Activated CD4-positive, alpha-beta T cell treated with anti-CD3 and anti-CD28 coated beads, Interleukin-2, amount 50 U/mL, for 24 hours (primary cell): Measurements from ENCODE around the gene AK9.
"Not testable (repeated sequence)": the region's sequence is repeated elsewhere in the genome, so short reads cannot be mapped to it uniquely, and the experiment has no call there.

Source experiments
- DNase-seq, 2 donors: peaks; one replicate each; pipeline ENCODE4 v3.0.0-alpha.2; 2020; ENCODE audit warnings: low read depth in 1 of 2, low spot score in 1 of 2

Gene AK9

GRCh38 chr6:109696355-109696754, 5.4 kb upstream of the AK9 start:
- DNase-seq, result no peak

- no peak for DNase-seq
Observed at GRCh38 chr6:109695468-109695867, 4.5 kb upstream of the AK9 start.

- DNase-seq, result no peak
Observed at GRCh38 chr6:109693111-109693510, 2.1 kb upstream of the AK9 start.

GRCh38 chr6:109690373-109690736, 647 bp downstream of the AK9 start:
- DNase-seq, result peak; percentile 34 to 38

- DNase-seq, result no peak
Observed at GRCh38 chr6:109687271-109687761, 3.7 kb downstream of the AK9 start.

- DNase-seq, result no peak
Observed at GRCh38 chr6:109686566-109687265, 4.3 kb downstream of the AK9 start.

- not testable (repeated sequence) for DNase-seq
Observed at GRCh38 chr6:109678661-109679505, 12.1 kb downstream of the AK9 start.

GRCh38 chr6:109678240-109678639, 12.8 kb downstream of the AK9 start:
- DNase-seq, result no peak

GRCh38 chr6:109676724-109677123, 14.3 kb downstream of the AK9 start:
- no peak for DNase-seq

- DNase-seq, result no peak
Observed at GRCh38 chr6:109672839-109673238, 18.2 kb downstream of the AK9 start.

GRCh38 chr6:109672175-109672574, 18.8 kb downstream of the AK9 start:
- no peak for DNase-seq

GRCh38 chr6:109671733-109672132, 19.3 kb downstream of the AK9 start:
- DNase-seq, result no peak

GRCh38 chr6:109669811-109670210, 21.2 kb downstream of the AK9 start:
- no peak for DNase-seq

- DNase-seq, result no peak
Observed at GRCh38 chr6:109662192-109662591, 28.8 kb downstream of the AK9 start.

GRCh38 chr6:109660526-109661320, 30.3 kb downstream of the AK9 start:
- no peak for DNase-seq

- DNase-seq, result no peak
Observed at GRCh38 chr6:109655761-109656262, 35.2 kb downstream of the AK9 start.

- DNase-seq, result no peak
Observed at GRCh38 chr6:109653264-109653663, 37.7 kb downstream of the AK9 start.

- no peak for DNase-seq
Observed at GRCh38 chr6:109644131-109644530, 46.9 kb downstream of the AK9 start.

- no peak for DNase-seq
Observed at GRCh38 chr6:109632405-109632804, 58.6 kb downstream of the AK9 start.

- DNase-seq, result no peak
Observed at GRCh38 chr6:109631403-109631802, 59.6 kb downstream of the AK9 start.
